GM12875 (cell line): ENCODE measurements around the gene PTDSS2.
"Not testable (repeated sequence)": the region's sequence is repeated elsewhere in the genome, so short reads cannot be mapped to it uniquely, and the experiment has no call there.

ENCODE experiments used
- H3K4me3 ChIP-seq: one replicate; pipeline ENCODE4 v1.5.1; 2011; ENCODE audit warnings: low read depth, low read length, control low read depth
- TF ChIP-seq, protein P1 (sequence below): IDR thresholded peaks from 2 replicates; pipeline ENCODE4 v1.5.1; 2011; ENCODE audit warnings: low read depth, mild to moderate bottlenecking, control low read depth, inconsistent platforms, low read length, moderate library complexity, borderline replicate concordance; ENCODE audit not compliant: insufficient read depth

PTDSS2 gene

DNA sequence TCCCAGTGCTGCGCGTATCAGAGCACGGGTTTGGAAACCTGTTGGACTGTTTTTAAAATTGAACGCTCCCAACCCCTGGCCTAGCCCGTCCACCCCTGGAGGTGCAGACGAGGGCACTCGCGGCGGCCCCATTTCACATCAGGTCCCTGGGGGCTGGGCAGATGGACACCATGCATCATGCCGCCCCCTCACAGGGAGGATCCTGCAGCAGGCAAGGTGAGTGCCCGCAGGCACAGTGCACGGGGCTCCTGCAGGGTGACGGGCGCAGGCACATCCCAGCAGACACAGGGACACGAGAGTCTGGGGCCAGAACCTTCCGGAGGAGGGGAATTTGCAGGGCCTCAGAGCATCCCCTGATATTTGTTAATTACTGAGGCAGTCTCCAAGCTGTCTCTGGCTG, 15.6 kb upstream of the PTDSS2 start:
- TF ChIP-seq, protein P1, sequence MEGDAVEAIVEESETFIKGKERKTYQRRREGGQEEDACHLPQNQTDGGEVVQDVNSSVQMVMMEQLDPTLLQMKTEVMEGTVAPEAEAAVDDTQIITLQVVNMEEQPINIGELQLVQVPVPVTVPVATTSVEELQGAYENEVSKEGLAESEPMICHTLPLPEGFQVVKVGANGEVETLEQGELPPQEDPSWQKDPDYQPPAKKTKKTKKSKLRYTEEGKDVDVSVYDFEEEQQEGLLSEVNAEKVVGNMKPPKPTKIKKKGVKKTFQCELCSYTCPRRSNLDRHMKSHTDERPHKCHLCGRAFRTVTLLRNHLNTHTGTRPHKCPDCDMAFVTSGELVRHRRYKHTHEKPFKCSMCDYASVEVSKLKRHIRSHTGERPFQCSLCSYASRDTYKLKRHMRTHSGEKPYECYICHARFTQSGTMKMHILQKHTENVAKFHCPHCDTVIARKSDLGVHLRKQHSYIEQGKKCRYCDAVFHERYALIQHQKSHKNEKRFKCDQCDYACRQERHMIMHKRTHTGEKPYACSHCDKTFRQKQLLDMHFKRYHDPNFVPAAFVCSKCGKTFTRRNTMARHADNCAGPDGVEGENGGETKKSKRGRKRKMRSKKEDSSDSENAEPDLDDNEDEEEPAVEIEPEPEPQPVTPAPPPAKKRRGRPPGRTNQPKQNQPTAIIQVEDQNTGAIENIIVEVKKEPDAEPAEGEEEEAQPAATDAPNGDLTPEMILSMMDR, result no peak
- H3K4me3 ChIP-seq, result no peak overlapping the region

DNA sequence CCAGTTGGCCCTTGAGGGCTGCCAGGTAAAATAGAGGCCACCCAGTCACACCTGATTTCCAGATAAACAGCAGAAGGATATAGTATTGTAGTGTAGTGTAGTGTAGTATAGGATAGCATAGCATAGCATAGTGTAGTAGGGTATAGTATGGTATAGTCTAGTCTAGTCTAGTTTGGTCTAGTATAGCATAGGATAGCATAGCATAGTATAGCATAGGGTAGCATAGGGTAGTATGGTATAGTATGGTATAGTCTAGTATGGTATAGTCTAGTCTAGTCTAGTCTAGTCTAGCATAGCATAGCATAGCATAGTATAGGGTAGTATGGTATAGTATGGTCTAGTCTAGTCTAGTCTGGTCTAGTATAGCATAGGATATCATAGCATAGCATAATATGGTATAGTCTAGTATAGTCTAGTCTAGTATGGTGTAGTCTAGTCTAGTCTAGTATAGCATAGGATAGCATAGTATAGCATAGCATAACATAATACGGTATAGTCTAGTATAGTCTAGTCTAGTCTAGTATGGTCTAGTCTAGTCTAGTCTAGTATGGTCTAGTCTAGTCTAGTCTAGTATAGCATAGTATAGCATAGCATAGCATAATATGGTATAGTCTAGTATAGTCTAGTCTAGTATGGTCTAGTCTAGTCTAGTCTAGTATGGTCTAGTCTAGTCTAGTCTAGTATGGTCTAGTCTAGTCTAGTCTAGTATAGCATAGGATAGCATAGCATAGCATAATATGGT, 14.9 kb upstream of the PTDSS2 start:
- not testable (repeated sequence) for H3K4me3 ChIP-seq

DNA sequence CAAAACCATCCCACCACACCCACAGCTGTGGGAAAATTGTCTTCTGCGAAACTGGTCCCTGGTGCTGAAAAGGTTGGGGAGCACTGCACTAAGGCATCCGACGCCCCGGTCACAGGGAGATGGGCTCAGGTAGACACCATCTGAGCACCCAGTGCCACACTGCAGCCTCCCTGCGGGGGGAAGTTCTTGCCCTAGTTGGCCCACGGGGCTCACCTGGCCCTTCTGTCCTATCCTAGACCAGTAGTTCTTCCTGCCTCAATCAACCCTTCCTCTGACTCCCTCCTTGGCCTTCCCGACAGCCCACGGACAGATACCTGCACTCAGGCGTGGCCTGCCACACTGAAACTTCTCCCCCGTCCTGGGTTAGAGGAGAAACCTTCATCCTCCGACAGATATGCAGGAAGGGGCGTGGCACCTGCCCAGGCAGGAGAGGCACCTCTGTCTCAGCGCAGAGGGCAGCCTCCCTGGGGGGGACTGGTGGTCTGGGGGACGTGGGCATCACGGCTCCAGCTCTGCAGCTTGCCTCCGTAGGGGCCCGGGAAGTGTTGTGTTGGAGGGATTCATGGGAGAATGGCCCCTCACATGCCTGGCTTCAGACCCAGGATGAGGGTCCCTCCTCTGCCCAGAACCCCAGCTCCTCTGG, 12.7 kb upstream of the PTDSS2 start:
- TF ChIP-seq, protein P1, result no peak
- H3K4me3 ChIP-seq, result no peak overlapping the region

DNA sequence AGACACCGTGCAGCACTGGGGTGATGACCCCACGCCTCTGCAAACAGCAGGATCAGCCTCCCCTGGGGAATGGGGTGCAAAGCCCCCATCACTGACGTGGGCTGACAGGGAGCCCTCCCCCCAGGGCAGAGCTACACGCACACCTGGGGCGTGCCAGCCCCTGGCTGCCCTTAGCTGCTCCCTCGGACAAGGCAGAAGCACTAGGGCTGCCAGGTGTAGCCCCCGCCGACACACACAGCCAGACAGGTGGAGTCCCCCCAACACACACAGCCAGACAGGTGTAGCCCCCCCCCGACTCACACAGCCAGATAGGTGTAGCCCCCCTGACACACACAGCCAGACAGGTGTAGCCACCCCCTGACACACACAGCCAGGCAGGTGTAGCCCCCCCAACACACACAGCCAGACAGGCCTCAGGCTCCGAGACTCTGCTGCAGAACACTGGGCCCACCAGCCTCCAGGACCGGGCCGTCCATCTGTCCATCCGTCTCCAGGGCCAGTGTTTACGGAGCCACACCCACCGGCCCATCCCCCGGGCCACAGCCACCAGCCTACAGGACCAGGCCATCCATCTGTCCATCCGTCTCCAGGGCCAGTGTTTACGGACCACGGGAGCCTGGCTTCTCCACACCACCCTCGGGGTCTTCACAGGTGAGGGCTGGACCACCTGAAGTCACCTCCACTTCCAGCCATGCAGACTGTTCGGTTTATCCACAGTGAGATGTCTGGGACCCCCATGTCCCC, 11.8 kb upstream of the PTDSS2 start:
- TF ChIP-seq, protein P1, result no peak
- H3K4me3 ChIP-seq, result no peak overlapping the region

DNA sequence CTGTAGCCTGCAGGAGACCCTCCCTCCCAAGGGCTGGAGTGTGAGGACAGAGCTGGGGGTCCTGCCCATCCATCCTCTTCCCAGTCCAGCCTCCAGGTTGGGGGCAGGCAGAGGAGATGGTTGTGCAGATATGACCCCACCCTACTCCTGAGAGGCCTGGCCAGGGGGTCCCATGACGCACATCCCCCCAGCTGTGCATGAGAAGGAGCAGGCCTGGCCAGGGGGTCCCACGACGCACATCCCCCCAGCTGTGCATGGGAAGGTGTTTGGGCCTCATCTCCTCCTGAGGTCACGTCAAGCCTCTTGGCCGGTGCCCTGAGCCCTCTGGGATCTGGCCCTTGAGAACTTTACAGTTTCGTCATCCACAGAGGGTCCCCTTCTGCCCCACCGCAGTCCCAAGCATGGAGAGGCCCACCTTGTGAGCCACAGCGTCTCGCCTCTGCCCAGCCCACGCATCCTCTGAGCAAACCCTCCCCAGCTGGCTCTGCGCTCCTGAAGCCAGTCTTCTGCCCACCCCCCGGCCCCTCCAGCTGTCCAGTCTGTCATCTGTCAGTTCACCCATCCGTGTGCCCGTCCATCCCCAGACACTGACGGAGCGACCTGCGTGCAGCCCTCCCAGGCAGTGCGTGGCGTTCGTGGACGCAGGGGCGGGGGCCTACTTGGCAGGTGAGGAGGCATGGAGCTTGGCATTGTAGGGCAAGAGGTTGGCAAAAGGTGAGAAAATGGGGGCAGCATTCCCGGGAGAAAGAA, 10.6 kb upstream of the PTDSS2 start:
- no peak overlapping the region for H3K4me3 ChIP-seq
- TF ChIP-seq, protein P1, result no peak

DNA sequence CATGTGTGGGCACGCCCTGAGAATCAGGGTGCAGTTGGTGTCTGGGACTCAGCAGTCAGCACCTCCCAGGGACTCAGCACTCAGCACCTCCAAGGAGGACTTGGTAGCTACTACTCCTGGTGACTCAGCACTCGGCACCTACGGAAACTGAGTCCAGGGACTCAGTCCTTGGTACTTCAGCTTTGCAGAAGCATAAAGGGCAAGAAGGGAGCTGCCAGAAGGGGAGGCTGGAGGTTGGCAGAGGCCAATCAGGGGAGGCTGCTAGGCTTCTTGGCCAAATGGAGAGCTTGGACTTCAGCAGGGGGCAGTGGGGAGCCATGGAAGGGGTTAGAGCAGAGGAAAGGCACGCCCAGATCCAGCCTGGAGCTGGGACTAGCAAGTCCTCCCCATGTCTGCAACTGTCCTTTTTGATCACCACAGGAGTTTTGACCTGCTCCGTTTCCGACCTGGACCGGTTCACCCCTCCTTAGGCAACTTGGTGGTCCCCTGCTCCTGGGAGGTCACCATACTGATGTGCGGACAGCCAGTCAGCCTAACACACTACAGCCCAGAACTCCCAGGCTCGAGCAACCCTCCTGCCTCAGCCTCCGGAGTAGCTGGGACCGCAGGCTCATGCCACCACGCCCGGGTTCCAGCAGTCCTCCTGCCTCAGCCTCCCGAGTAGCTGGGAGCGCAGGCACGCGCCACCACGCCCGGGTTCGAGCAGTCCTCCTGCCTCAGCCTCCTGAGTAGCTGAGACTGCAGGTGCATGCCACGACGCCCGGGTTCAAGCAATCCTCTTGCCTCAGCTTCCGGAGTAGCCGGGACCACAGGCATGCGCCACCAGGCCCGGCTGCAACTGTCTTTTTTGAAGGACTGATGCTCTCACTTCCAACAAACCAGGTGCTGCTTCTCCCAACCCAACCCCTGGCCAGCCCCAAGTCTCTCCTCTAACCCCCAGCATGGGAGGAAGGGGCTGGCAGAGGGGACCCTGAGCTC, 9.7 kb upstream of the PTDSS2 start:
- TF ChIP-seq, protein P1, result no peak
- peak overlapping the region; percentile 57 for H3K4me3 ChIP-seq
